Upper lobe of left lung (tissue), 6 donors: ENCODE measurements around the gene ARPC1B. TPM values are rescaled to one million over a fixed set of nuclear protein-coding genes. Genes with fewer than 3 reads are reported as not detected.

Experiments
- ATAC-seq, 2 donors: fragments of 200-7000 bp; cut with Tn5 transposase; one replicate each; pipeline ENCODE4 v1.9.1; 2022; ENCODE audit warnings: mild to moderate bottlenecking in 2 of 2, moderate library complexity in 2 of 2; ENCODE audit not compliant: low FRiP score in 2 of 2
- DNase-seq, 2 donors: peaks; one replicate each; pipeline ENCODE4 v3.0.0-alpha.2; 2019 to 2020
- H3K27ac ChIP-seq, 4 donors: fragments of 200-600 bp; sonication (generic); one replicate each; pipeline ENCODE4 v1.5.1; 2016 to 2019
- H3K27me3 ChIP-seq, 4 donors: fragments of 200-600 bp; sonication (generic); one replicate each; pipeline ENCODE4 v1.5.1; 2017 to 2019
- H3K36me3 ChIP-seq, 4 donors: fragments of 200-600 bp; sonication (generic); one replicate each; pipeline ENCODE4 v1.5.1; 2016 to 2019
- H3K4me1 ChIP-seq, 4 donors: fragments of 200-600 bp; sonication (generic); one replicate each; pipeline ENCODE4 v1.5.1; 2018 to 2019
- H3K4me3 ChIP-seq, 4 donors: fragments of 200-600 bp; sonication (generic); one replicate each; pipeline ENCODE4 v1.5.1; 2017 to 2019; ENCODE audit warnings: mild to moderate bottlenecking in 2 of 4, moderate library complexity in 1 of 4
- H3K9me3 ChIP-seq, 4 donors: fragments of 200-600 bp; sonication (generic); one replicate each; pipeline ENCODE4 v1.5.1; 2018 to 2019
- EP300 ChIP-seq, 4 donors: sonication (generic); formaldehyde crosslinking; IDR thresholded peaks; one replicate each; pipeline ENCODE4 v1.5.1; 2017; ENCODE audit warnings: antibody characterized with exemption in 4 of 4, control low read depth in 2 of 4
- POLR2A ChIP-seq, 4 donors: fragments of 450-650 bp; IDR thresholded peaks; one replicate each; pipeline ENCODE4 v1.5.1; 2016 to 2017; ENCODE audit warnings: antibody characterized with exemption in 4 of 4, mild to moderate bottlenecking in 2 of 4
- POLR2AphosphoS5 ChIP-seq, 2 donors: sonication (generic); formaldehyde crosslinking; IDR thresholded peaks; one replicate each; pipeline ENCODE4 v1.5.1; 2017; ENCODE audit warnings: antibody characterized with exemption in 2 of 2
- WGBS, 2 donors: methylation state at CpG; one replicate each; pipeline ENCODE4 v1.1.5; 2017 to 2018; 5-methylcytosine and 5-hydroxymethylcytosine counted together
- total RNA-seq, 6 donors: library from RNA; depleted of rRNA in 4 of 6; stranded (reverse); fragments of >200 nt in 4 of 6; gene quantifications; one replicate each; pipeline versions ENCODE4 v1.1.0 to v1.2.1, GENCODE V29; 2016 to 2021
- TF ChIP-seq, protein P1 (sequence below), 6 experiments: fragments of 450-650 bp in 4 of 6; fragments of 200-600 bp in 2 of 6; sonication (generic) in 2 of 6; IDR thresholded peaks; one replicate each; pipeline ENCODE4 v1.5.1; 2016 to 2019; ENCODE audit warnings: antibody characterized with exemption in 6 of 6
- donor health status: DM: no; HTN: no; CAD: no; lungs with moderate emphysema.
- donor health status: DM: no; HTN: yes; CAD: no; lungs with severe emphysema.

Gene ARPC1B
- total RNA-seq: 100 to 1,000 TPM; 186 to 387 (median 304) TPM

DNA sequence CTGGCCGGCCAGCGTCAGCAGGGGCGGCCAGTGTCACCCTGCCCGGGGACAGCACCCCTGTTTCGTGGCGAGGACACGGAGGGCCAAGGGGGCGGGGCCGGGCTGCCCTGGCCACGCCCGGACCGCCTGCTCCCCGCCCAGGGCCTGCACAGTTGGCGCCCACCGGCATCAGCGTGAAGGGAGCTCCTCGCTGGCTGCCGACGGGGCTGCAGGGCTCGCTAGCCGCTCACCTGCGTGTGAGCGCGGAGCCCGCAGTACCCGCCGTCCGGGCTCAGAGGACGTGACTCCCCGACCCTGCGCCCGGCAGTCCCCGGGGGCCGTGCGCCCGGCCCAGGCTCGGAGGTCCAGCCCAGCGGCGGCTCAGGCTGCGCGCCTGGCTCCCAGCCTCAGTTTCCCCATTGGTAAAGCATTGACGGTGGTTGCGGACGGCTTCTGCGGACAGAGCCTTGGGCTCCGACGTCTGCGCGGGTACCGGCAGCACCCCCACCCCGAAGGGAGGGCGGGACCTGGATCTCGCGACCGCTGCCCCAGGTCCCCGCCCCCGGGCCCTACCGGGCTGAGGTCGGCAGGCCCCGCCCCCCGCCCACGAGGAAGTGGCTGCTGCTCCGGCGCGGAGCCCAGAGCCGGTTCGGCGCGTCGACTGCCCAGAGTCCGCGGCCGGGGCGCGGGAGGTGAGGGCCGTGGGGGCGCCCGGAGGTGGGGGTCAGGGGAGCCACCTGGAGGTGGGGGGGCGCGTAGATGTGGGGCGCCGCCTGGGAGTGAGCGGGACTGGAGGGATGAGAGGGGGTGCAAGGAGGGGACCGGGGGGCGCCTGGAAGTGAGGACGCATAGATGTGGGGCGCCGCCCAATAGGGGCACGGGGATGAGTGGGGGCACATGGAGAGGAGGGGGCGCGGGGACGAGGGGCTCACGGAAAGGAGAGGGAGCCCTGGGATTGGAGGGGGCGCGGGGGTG lies at the start of gene ARPC1B:
TSS of gene ARPC1B (plus strand) at position 620 of the 954 bp plus-strand sequence. CDS start 10,985 bp downstream, outside the sequence.
- H3K4me1 ChIP-seq: peaks cover 36 to 66% (median 44%) of the 10 kb centered on the region in 4 donors
- peak within 1 kb of the TSS; percentile 93 to 98 (median 96) for H3K27ac ChIP-seq
- no peaks in the 10 kb centered on the region for H3K27me3 ChIP-seq
- 2% methylated on average over 15 of the region's 95 CpGs for WGBS, 2 donors
- H3K4me3 ChIP-seq: peak within 1 kb of the TSS; percentile 76 to 99 (median 88)
- peaks cover 0 to 19% (median 16%) of the 10 kb centered on the region in 4 donors for H3K36me3 ChIP-seq
- DNase-seq (peak; percentile 95 to 97), ATAC-seq (peak; percentile 81 to 92)
- H3K9me3 ChIP-seq: no peaks in the 10 kb centered on the region
- TF ChIP-seq POLR2AphosphoS5 (IDR thresholded peaks at IDR 0.05): peak; percentile 92 to 97
- TF ChIP-seq POLR2A (IDR thresholded peaks at IDR 0.05): peak in 2 of 4 donors; percentile 79 to 87
- no peak for TF ChIP-seq EP300 (IDR thresholded peaks at IDR 0.05)
- TF ChIP-seq, protein P1, sequence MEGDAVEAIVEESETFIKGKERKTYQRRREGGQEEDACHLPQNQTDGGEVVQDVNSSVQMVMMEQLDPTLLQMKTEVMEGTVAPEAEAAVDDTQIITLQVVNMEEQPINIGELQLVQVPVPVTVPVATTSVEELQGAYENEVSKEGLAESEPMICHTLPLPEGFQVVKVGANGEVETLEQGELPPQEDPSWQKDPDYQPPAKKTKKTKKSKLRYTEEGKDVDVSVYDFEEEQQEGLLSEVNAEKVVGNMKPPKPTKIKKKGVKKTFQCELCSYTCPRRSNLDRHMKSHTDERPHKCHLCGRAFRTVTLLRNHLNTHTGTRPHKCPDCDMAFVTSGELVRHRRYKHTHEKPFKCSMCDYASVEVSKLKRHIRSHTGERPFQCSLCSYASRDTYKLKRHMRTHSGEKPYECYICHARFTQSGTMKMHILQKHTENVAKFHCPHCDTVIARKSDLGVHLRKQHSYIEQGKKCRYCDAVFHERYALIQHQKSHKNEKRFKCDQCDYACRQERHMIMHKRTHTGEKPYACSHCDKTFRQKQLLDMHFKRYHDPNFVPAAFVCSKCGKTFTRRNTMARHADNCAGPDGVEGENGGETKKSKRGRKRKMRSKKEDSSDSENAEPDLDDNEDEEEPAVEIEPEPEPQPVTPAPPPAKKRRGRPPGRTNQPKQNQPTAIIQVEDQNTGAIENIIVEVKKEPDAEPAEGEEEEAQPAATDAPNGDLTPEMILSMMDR (IDR thresholded peaks at IDR 0.05): no peak

DNA sequence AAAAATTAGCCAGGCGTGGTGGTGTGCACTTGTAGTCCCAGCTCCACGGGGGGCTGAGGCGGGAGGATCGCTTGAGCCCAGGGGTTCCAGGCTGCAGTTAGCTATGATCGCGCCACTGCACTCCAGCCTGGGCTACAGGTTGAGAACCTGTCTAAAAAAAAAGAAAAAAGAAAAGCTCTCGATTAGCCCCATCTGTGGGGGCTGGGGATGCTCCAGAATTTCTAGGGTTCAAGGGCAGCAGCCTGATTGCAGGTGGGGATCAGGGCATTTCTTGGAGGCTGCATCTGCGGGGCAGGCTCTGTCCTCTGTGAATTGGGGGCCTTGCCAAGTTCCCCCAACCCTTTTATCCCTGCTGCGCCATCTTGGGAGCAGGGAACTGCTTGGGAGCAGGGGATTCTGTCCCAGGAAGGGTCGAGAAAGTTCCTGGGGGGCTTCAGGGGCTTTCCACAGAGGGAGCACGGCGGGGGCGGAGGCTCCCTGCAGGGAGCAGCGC lies 49.5 kb upstream of the ARPC1B start:
- H3K4me3 ChIP-seq: peak overlapping the region; percentile 90 to 99 (median 96)
- no peaks in the 10 kb centered on the region for H3K36me3 ChIP-seq
- no peaks in the 10 kb centered on the region for H3K27me3 ChIP-seq
- peaks cover 38 to 51% (median 42%) of the 10 kb centered on the region in 4 donors for H3K4me1 ChIP-seq
- 30 to 44% methylated on average over 11 to 12 of the region's 14 CpGs for WGBS, 2 donors
- DNase-seq: no peak
- no peak for ATAC-seq
- TF ChIP-seq EP300 (IDR thresholded peaks at IDR 0.05) (no peak), POLR2A (IDR thresholded peaks at IDR 0.05) (no peak), POLR2AphosphoS5 (IDR thresholded peaks at IDR 0.05) (no peak)
- TF ChIP-seq, protein P1 (IDR thresholded peaks at IDR 0.05): no peak
- no peaks in the 10 kb centered on the region for H3K9me3 ChIP-seq
- peak overlapping the region; percentile 85 to 95 (median 94) for H3K27ac ChIP-seq

DNA sequence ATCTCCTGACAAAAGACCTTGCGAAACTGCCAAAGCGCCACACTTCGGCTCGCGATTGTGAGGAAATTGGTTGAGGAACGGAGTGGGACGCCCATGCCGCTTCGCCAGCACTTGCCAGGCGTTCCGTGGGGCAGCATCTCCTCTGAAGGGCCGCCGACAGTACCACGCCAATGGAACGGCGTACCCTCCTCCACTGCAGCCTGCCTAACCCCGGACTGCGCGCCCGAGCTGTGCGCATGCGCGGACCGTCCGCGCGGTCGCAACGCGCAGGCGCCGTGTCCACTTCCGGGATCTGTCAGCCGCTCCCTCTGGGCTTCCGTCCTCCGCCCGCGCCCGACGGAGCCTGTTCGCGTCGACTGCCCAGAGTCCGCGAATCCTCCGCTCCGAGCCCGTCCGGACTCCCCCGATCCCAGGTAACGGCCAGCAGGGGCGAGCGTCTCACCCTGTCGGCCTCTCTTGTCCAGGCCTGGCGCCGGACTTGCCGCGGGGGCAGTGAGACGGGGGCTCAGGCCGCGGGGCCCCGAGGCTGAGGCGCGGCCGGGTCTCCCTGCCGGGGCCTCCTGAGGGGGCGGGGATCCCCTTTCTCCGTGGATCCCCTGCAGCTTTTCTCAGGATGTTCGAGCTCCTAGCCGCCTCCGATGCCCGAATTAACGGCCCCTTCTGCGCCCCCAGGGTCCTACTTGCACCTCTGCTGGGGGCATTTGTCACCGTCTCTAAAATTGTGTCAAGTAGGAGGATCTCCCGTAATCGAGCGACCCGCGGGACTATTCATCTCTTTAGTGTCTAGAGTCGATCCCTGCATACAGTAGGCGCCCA lies 48.7 kb upstream of the ARPC1B start, which contains the start of gene ARPC1A:
TSS of gene ARPC1A (plus strand) at position 307 of the 816 bp plus-strand sequence. CDS start 7,456 bp downstream, outside the sequence.
- ATAC-seq (peak; percentile 95 to 96), DNase-seq (peak; percentile 88 to 99)
- Histone ChIP-seq H3K9me3 (no peaks in the 10 kb centered on the region), H3K36me3 (no peaks in the 10 kb centered on the region), H3K4me1 (peaks cover 46 to 58% (median 49%) of the 10 kb centered on the region in 4 donors), H3K27ac (peak within 1 kb of the TSS; percentile 85 to 95 (median 94)), H3K4me3 (peak within 1 kb of the TSS; percentile 90 to 99 (median 96)), H3K27me3 (no peaks in the 10 kb centered on the region)
- 0% methylated on average over 1 to 27 of the region's 82 CpGs for WGBS, 2 donors
- TF ChIP-seq, protein P1 (IDR thresholded peaks at IDR 0.05): peak in 2 of 6 experiments; percentile 46 to 74
- peak; percentile 91 to 96 for TF ChIP-seq POLR2AphosphoS5 (IDR thresholded peaks at IDR 0.05)
- TF ChIP-seq POLR2A (IDR thresholded peaks at IDR 0.05): peak in 3 of 4 donors; percentile 44 to 92 (median 64)
- TF ChIP-seq EP300 (IDR thresholded peaks at IDR 0.05): peak in 1 of 4 donors; percentile 2

DNA sequence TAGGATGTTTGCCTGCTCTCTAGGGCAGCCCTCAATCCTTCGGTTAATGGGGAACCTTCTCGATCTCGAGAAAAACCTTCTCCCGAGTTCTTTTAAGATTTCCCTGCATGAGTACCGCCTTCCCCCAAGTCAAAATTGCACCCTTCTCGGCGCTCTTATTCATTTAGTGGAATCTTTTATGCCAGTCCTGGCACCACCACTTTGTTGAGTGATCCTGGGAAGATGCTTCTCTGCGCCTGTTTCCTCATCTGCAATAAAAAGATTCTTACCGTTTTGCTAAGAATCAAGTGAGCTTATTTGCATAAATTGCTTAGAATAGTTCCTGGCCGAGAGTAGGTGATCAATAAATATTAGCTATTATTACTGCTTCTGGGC lies 48.1 kb upstream of the ARPC1B start:
- TF ChIP-seq, protein P1 (IDR thresholded peaks at IDR 0.05): no peak
- TF ChIP-seq POLR2A (IDR thresholded peaks at IDR 0.05) (no peak), POLR2AphosphoS5 (IDR thresholded peaks at IDR 0.05) (no peak), EP300 (IDR thresholded peaks at IDR 0.05) (no peak)
- Histone ChIP-seq H3K27ac (peak overlapping the region; percentile 85 to 95 (median 94)), H3K27me3 (no peaks in the 10 kb centered on the region), H3K4me1 (peaks cover 50 to 64% (median 54%) of the 10 kb centered on the region in 4 donors), H3K4me3 (peak overlapping the region; percentile 90 to 99 (median 96)), H3K36me3 (no peaks in the 10 kb centered on the region), H3K9me3 (no peaks in the 10 kb centered on the region)
- 2% methylated on average over 10 of the region's 10 CpGs for WGBS, 2 donors
- ATAC-seq (no peak), DNase-seq (no peak)
